Calu3 (cell line): ENCODE measurements around the gene LMOD2. TPM values are rescaled to one million over a fixed set of nuclear protein-coding genes. Genes with fewer than 3 reads are reported as not detected.
A peak's percentile ranks its signal among the peaks of the same experiment; 100 is the strongest.

Source experiments
- BruUV-seq: library from RNA; stranded (reverse); fragments of 400-500 nt; replicated peaks from 2 replicates; lab custom pipeline; 2021; lab: Mats Ljungman, UMichigan
- CTCF ChIA-PET: fragments of 300-600 bp; sonication (Branson Sonifier 250); formaldehyde crosslinking; loops from one replicate; lab custom pipeline; 2022; ENCODE audit warnings: antibody characterized with exemption; lab: Charles Lee
- DNase-seq: peaks from one replicate; pipeline ENCODE4 v3.0.0; 2022
- H3K27ac Mint-ChIP-seq: one replicate; pipeline ENCODE4 v1.8.0; 2022; ENCODE audit warnings: mixed read lengths; ENCODE audit not compliant: unreplicated experiment
- H3K27me3 Mint-ChIP-seq: one replicate; pipeline ENCODE4 v1.8.0; 2022; ENCODE audit warnings: mixed read lengths; ENCODE audit not compliant: unreplicated experiment
- H3K36me3 Mint-ChIP-seq: one replicate; pipeline ENCODE4 v1.8.0; 2022; ENCODE audit warnings: mild to moderate bottlenecking, moderate library complexity, mixed read lengths; ENCODE audit not compliant: insufficient read depth, unreplicated experiment
- H3K4me1 Mint-ChIP-seq: one replicate; pipeline ENCODE4 v1.8.0; 2022; ENCODE audit warnings: mild to moderate bottlenecking, low read depth, mixed read lengths; ENCODE audit not compliant: unreplicated experiment
- H3K4me3 Mint-ChIP-seq: one replicate; pipeline ENCODE4 v1.8.0; 2022; ENCODE audit warnings: mild to moderate bottlenecking, low read depth, moderate library complexity, mixed read lengths; ENCODE audit not compliant: unreplicated experiment
- H3K9me3 Mint-ChIP-seq: one replicate; pipeline ENCODE4 v1.8.0; 2022; ENCODE audit warnings: low read depth, mixed read lengths; ENCODE audit not compliant: unreplicated experiment
- CTCF ChIP-seq: fragments of 200-600 bp; IDR thresholded peaks from one replicate; pipeline ENCODE4 v1.8.0; 2022; ENCODE audit warnings: antibody characterized with exemption; ENCODE audit not compliant: unreplicated experiment
- intact Hi-C: fragments of 100-400 bp; cut with micrococcal nuclease; formaldehyde crosslinking; loops from one replicate; pipeline ENCODE4 v1.10.0; 2022; ENCODE audit not compliant: unreplicated experiment
- total RNA-seq: library from RNA; stranded (reverse); gene quantifications from 2 replicates; pipeline ENCODE4 v1.2.3, GENCODE V29; 2022

The LMOD2 gene
- total RNA-seq, 1 experiment from 2014 or later: not detected

DNA sequence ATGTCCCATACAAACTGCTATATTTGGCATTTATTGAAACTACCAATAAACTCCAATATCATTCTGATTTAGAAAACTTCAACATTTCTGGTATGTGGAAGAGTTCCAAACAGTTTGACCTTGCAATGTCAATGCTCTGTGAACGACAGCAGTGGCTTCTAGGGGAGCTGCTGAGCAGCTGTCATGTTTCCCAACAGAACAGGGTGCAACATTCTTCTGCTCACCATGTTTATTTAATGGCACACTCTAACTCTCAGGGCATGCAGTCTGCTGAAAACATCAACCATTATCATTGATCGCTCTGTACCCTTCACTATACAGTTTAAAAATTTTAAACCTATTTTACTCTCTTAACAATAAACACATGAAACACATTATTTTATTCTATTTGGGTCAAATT lies 25.9 kb downstream of the LMOD2 start:
- Mint-ChIP-seq H3K27ac (no peak overlapping the region), H3K27me3 (no peaks in the 10 kb centered on the region), H3K4me3 (no peak overlapping the region), H3K36me3 (no peaks in the 10 kb centered on the region), H3K4me1 (no peaks in the 10 kb centered on the region), H3K9me3 (no peaks in the 10 kb centered on the region)
- no TSS peak for BruUV-seq
- DNase-seq: no peak
- intact Hi-C loops: loop anchor here (5.0 kb wide), 1 partner anchor 66 kb away; the partner anchor contains the start of gene WASL
- no peak for TF ChIP-seq CTCF
- CTCF ChIA-PET: interaction anchor here (1.4 kb wide), 1 partner anchor 184 kb away, joined by 8 read pairs; no protein-coding TSS in a partner anchor

GRCh38 chr7:123682690-123683089 lies 27.0 kb downstream of the LMOD2 start:
- no peak overlapping the region for H3K27ac Mint-ChIP-seq

GRCh38 chr7:123687161-123687560 lies 31.5 kb downstream of the LMOD2 start:
- intact Hi-C loops: no loop called here
- H3K36me3 Mint-ChIP-seq: peaks cover 6% of the 10 kb centered on the region
- H3K4me1 Mint-ChIP-seq: peaks cover 8% of the 10 kb centered on the region
- no peak overlapping the region for H3K4me3 Mint-ChIP-seq
- no peaks in the 10 kb centered on the region for H3K9me3 Mint-ChIP-seq
- no peaks in the 10 kb centered on the region for H3K27me3 Mint-ChIP-seq
- no peak overlapping the region for H3K27ac Mint-ChIP-seq
- DNase-seq: no peak
- TF ChIP-seq CTCF: no peak
- no TSS peak for BruUV-seq
- CTCF ChIA-PET: no interaction called here

More at GRCh38 chr7:123682690-123683089, 27.0 kb downstream of the LMOD2 start:
- no peaks in the 10 kb centered on the region for H3K27me3 Mint-ChIP-seq
- H3K36me3 Mint-ChIP-seq: no peaks in the 10 kb centered on the region
- peak; percentile 24 for DNase-seq
- H3K4me3 Mint-ChIP-seq: no peak overlapping the region
- TF ChIP-seq CTCF: peak; percentile 21
- CTCF ChIA-PET: interaction anchor here (0.7 to 1.4 kb wide), 4 partner anchors 115 to 190 kb away, joined by 3 to 9 read pairs (median 8); no protein-coding TSS in a partner anchor
- H3K4me1 Mint-ChIP-seq: no peaks in the 10 kb centered on the region
- no peaks in the 10 kb centered on the region for H3K9me3 Mint-ChIP-seq
- no TSS peak for BruUV-seq
- intact Hi-C loops: loop anchor here (1.0 to 5.0 kb wide), 5 partner anchors 47 to 190 kb away; partner anchors contain the start of gene WASL

DNA sequence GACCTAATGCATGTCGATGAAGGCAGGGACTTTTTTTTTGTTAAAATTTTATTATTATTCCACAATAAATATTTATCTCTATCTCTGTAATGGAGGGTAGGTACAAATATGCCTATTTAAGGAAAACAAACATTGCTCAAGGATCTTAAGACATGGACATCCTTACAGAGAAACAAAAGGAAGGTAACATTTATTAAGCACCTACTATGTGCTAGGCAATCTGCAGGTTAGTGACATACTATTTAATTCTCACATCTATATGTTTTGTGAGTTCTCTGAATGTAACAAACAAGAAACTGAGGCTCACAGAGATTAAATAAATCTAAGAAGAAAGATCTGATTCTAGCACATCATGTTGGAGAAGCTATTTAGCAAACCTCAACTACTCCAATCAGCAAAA lies 32.1 kb downstream of the LMOD2 start:
- CTCF ChIA-PET: no interaction called here
- Mint-ChIP-seq H3K4me1 (peaks cover 8% of the 10 kb centered on the region), H3K4me3 (no peak overlapping the region), H3K27me3 (no peaks in the 10 kb centered on the region), H3K36me3 (peaks cover 12% of the 10 kb centered on the region), H3K9me3 (no peaks in the 10 kb centered on the region), H3K27ac (no peak overlapping the region)
- DNase-seq: no peak
- no TSS peak for BruUV-seq
- intact Hi-C loops: no loop called here
- TF ChIP-seq CTCF: no peak
